GM13976 (cell line): ENCODE data around the gene FARS2.
A peak's percentile ranks its signal among the peaks of the same experiment; 100 is the strongest.

Experiments
- DNase-seq: peaks from one replicate; pipeline ENCODE4 v3.0.0; 2012; ENCODE audit warnings: low spot score
- CTCF ChIP-seq: IDR thresholded peaks from 2 replicates; pipeline ENCODE4 v1.5.1; 2012; ENCODE audit warnings: borderline replicate concordance, mild to moderate bottlenecking; ENCODE audit not compliant: insufficient read depth; ENCODE audit errors: extremely low read depth, missing control alignments, control extremely low read depth
- in situ Hi-C: fragments of 300-500 bp; cut with MboI; formaldehyde crosslinking; loops from one replicate; pipeline ENCODE4 v1.12.0; 2022; ENCODE audit warnings: low sequenced_read_pairs, mixed read lengths, inconsistent platforms; ENCODE audit not compliant: unreplicated experiment

FARS2 gene

GRCh38 chr6:5438922-5439584, 177.7 kb downstream of the FARS2 start:
- no peak for DNase-seq
- TF ChIP-seq CTCF = no peak

GRCh38 chr6:5439749-5440148, 178.4 kb downstream of the FARS2 start:
- in situ Hi-C loops = no loop called here
- no peak for DNase-seq
- TF ChIP-seq CTCF = no peak

More at GRCh38 chr6:5438922-5439584, 177.7 kb downstream of the FARS2 start:
- in situ Hi-C loops = no loop called here

GRCh38 chr6:5442319-5442718, 181.0 kb downstream of the FARS2 start:
- TF ChIP-seq CTCF = no peak
- in situ Hi-C loops = no loop called here

GRCh38 chr6:5442916-5443315, 181.6 kb downstream of the FARS2 start:
- no peak for DNase-seq
- no peak for TF ChIP-seq CTCF
- in situ Hi-C loops = no loop called here

More at GRCh38 chr6:5442319-5442718, 181.0 kb downstream of the FARS2 start:
- no peak for DNase-seq

- in situ Hi-C loops = no loop called here
- DNase-seq = no peak
- TF ChIP-seq CTCF = no peak
These were observed 182.2 kb downstream of the FARS2 start for GRCh38 chr6:5443491-5443890.

- no peak for TF ChIP-seq CTCF
- in situ Hi-C loops = no loop called here
- peak; percentile 27 for DNase-seq
These were observed 185.2 kb downstream of the FARS2 start for GRCh38 chr6:5446362-5447075.
